GM19324 (cell line): ENCODE results near the gene JOSD2.

Experiments used
- ATAC-seq: cut with Tn5 transposase; IDR thresholded peaks from one replicate; pipeline ENCODE4 v1.9.1; 2021; ENCODE audit warnings: mild to moderate bottlenecking, moderate library complexity; ENCODE audit not compliant: unreplicated experiment, low FRiP score

The JOSD2 gene

DNA sequence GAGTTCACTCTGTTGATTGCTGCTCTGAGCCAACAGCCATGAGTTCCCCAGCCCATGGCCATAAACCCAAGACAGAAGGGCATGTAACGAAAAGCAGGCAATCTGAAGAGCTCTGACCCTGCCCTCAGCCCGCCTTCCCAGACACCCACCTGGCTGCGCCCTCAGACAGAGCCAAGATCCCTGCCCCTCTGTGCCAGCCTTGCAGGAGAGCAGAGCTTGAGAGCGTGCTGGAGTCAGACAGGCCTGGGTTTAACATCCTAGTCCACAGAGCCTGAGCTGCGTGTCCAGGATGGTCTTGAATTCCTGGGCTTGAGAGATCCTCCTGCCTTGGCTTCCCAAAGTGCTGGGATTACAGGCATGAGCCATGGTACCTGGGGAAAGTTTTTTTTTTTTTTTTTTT, 53.7 kb downstream of the JOSD2 start:
- no peak for ATAC-seq
